Activated gamma-delta T cell treated with anti-CD3 and anti-CD28 coated beads, Interleukin-2, amount 50 U/mL, for 16 hours (primary cell): ENCODE data around the gene BEAN1.

Experiments
- DNase-seq: peaks from one replicate; pipeline ENCODE4 v3.0.0-alpha.2; 2020; ENCODE audit warnings: low read depth

BEAN1 gene

GRCh38 chr16:66427036-66427860 is at the start of gene BEAN1:
Gene BEAN1 (plus strand): TSS chr16:66427295. CDS start chr16:66437677, 10,382 bp downstream.
- no peak for DNase-seq

DNA sequence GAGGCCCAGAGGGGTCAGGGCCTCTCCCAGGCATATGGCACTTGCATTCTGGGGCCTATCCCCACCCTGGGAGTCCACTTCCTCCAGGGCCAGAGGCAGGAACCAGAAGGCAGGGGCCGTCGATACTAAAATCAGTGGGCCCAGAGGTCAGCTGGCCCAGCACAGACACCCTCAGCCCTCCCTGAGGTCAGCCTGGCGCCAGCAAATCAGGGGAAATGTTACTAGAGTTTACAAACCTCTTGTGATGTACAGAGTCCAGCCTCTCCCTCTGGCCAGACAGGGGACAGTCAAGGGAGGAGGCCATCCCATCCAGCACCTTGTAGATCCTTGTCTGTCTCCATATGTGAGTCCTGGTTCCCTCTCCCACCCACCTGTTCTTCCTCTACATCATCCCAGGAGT is 49.8 kb upstream of the BEAN1 start:
- no peak for DNase-seq

DNA sequence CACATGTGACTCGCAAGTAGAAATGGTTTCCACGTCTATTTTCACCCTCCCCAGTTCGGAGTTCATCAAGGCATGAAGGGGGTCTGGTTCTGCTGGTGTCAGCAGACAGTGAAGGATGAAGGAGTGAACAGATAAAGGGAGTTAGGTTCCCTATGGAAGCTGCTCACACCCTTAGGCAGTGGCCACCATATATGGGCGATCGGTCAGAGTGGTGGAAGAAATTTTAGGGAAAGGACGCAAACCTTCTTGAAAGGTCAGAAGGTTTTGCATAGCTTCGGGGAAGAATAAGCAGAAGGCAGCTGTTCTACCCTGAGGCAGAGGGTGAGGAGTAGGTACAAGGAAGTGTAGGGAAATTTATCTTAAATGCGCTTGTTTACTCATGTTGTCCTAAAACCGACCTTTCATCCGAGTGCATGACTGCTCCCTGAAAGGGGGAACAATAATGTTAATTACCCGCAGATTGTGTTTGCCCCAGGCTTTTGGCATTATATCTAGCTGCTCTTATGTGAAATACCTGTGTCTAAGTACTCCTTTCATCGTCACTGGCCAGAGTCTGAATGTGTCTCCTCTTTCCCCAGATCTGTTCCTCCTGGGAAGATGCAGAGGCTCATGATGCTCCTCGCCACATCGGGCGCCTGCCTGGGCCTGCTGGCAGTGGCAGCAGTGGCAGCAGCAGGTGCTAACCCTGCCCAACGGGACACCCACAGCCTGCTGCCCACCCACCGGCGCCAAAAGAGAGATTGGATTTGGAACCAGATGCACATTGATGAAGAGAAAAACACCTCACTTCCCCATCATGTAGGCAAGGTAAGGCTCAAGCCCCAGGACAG is 48.1 kb upstream of the BEAN1 start:
- no peak for DNase-seq

- no peak for DNase-seq
Observed at GRCh38 chr16:66379571-66379941, 47.5 kb upstream of the BEAN1 start.

DNA sequence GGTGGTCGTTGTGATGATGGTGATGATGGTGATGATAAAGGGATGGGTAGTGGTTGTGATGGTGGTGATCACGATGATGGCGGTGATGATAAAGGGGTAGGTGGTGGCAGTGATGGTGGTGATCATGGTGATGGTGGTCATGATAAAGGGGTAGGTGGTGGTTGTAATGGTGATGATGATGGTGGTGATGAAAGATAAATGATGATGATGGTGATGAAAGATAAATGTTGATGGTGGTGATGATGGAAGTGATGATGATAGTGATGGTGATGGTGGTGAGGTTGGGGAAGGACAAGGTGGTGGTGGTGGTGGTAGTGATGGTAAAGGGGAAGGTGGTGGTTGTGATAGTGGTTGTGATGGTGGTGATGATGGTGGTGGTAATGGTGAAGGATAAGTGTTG is 46.7 kb upstream of the BEAN1 start:
- DNase-seq: no peak

DNA sequence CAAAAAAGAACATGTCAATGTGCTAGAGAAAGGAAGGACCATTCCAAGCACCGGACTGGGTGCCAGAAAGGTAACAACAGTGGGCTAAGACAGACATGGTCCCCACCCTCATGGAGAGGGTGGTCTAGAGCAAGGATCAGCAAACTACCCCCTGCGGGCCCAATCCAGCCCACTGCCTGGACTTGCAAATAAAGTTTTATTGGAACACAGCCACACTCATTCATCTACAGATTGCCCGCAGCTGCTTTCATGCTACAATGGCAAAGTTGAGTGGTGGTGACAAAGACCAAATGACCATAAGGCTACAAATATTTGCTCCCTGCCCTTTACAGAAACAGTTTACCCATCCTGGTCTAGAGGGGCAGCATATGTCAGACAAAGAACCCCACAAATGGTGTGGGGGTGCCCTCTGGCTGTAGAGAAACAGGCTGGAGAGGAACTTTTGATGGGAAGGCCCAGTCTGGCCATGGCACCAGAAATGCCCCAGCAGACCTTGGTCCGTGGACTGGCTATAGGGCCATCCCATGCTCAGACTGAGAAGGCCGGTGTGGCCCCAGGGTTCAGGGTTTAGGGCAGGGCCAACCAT is 45.4 kb upstream of the BEAN1 start:
- DNase-seq: no peak

DNA sequence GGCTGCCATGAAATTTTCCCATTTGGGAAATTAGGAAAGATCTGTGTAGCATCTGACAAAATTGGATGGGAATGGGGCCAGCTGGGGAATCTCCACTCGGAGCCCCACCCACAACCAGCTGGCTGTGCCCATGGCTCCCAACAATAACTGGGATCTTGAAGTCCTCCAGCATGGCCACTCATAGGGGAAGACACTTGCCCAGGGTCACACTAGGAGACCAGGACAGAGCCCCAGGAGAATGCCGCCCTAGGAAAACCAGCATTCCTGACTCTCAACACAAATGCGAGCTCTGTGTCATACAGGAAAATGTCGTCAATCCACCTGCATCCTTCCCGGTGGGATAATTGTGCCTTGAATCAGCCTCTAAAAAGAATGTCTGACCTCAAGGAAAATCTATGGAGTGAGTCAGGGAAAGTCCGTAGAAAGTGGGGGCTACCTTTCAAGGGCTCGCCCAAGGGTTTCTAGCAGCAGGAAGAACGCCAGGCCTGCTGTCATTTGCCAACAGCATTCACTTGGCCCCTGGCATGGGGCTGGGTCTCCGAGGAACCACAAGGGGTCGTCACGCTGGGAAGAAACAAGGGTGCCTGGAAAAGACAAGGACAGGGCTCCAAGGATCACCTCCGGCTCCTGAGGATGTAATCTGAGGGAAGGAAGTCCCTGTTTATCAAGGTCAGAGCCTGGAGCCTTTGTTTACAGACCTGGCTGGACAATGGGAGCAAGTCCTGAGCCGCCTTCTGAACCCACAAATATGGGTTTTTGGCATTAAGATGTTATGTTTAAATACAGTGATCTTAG is 44.7 kb upstream of the BEAN1 start:
- no peak for DNase-seq

GRCh38 chr16:66382966-66383299 is 44.2 kb upstream of the BEAN1 start:
- no peak for DNase-seq

- no peak for DNase-seq
Observed at GRCh38 chr16:66383551-66383950, 43.5 kb upstream of the BEAN1 start.

GRCh38 chr16:66385415-66385814 is 41.7 kb upstream of the BEAN1 start:
- no peak for DNase-seq

DNA sequence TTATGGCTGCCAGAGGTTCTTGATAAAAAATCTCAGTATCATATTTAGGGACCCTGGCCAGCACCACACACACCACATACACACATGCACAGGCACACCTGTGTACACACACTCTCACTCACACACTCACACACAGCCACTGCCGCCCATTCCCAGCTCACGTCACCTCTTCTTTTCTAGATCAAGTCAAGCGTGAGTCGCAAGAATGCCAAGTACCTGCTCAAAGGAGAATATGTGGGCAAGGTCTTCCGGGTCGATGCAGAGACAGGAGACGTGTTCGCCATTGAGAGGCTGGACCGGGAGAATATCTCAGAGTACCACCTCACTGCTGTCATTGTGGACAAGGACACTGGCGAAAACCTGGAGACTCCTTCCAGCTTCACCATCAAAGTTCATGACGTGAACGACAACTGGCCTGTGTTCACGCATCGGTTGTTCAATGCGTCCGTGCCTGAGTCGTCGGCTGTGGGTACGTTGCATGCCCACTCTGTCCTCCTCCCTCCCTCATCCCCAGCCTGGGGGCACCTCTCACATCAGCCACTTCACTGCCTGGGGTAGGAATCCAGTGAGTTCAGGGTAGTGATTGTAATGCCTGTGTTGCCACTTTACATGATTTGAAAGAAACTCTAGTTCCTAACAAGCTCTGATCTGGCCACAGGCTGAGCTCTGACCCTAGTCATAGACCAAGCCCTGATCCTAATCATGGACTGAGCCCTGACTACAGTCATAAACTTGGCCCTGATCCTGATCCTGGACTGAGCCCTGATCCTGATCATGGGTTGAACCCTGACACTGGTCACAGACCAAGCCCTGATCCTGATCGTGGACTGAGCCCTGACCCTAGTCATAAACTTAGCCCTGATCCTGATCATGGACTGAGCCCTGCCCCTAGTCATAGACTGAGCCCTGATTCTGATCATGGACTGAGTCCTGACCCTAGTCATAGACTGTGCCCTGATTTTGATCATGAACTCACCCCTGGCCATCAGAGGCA is 40.2 kb upstream of the BEAN1 start:
- no peak for DNase-seq

GRCh38 chr16:66387817-66388332 is 39.2 kb upstream of the BEAN1 start:
- no peak for DNase-seq

DNA sequence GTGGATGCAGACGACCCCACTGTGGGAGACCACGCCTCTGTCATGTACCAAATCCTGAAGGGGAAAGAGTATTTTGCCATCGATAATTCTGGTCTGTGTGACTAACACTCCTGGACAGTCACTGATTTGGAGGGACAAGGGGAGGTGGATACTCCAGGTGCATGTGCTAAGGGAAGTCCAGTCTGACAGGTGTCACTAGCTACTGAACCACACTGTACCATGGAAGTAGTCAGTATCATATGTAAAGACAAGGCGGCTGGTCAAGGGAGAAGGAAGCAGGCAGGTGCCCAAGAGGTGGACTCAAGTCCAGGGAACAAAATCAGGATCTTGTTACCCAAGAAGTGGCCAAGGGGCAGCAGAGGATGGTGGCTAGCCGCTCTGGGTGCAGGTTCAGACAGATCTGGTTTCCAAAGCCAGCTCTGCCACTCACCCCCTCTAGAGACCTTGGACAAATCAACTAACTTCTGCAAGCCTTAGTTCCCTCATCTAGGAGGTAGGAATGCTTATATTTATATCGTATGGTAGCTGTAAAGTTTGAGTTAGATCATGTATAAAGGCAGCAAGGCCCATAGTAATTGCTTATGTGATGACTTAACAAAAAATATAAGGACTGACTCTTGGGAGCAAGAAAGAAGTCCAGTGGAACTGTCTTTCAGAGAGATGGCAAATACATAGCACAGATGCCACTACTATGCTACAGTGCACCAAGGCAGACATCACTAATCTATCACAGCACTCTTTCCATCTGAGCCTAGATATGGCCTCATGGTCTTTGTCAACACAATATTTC is 38.5 kb upstream of the BEAN1 start:
- no peak for DNase-seq

DNA sequence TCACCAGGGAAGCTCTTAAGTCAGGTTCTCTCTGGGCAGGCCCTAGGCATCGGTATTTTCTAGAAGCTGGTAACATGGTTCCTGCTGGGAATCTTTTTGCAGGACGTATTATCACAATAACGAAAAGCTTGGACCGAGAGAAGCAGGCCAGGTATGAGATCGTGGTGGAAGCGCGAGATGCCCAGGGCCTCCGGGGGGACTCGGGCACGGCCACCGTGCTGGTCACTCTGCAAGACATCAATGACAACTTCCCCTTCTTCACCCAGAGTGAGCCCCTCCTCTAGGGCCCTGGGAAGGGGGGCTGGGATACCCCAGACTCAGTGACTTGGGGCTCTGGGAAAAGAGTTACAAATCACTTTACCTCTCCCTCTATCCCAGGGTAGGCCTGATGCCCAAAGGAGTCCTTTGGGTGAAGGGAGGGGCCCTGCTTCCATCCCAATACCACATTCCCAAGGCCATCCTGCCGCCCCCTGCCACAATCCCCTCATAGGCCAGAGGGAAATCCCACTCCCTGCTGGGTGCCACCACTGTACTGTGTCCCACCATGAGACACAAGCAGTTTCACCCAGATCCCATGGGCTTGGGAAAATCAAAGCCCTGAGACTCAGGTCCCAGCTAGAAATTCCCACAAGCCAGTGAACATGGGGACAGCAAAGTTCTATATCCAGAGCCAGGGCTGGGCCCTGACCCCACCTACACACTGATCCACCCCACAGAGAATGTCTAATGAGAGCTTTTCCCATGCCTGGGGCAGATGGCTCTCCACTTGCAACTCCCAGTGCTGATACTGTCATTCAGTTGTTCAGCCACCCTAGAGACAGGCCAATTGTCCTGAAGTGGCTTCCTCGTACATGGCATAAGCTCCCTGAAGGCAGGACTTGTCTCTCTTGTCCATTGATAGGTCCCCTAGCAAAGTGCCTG is 37.6 kb upstream of the BEAN1 start:
- DNase-seq: no peak

DNA sequence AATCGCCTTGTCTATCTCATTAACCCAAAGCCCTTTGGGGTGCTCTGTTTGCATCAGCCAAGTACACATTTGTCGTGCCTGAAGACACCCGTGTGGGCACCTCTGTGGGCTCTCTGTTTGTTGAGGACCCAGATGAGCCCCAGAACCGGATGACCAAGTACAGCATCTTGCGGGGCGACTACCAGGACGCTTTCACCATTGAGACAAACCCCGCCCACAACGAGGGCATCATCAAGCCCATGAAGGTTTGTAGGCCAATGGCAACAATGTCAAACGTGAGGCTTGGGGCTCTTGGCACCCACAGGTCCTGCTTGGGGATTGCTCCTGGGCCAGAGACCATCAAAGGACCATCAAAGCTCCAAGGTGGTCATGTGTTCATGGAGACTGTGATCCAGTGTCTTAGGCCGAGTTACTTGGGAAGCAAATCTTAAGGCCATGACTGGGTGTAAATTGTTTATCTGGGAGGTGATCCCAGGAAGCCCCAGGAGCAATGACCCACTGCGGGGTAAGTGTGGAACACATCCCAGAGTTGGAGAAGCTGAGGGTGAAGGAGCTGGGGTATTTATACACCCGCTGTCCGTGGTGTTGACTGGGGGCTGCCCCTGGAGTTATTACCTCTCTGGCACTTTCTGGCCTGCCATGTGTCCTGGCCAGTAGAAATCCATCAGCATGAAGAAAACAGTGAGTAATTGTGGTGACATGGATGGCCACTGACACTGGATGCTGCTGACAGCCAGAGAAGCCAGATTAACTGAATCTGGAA is 36.6 kb upstream of the BEAN1 start:
- DNase-seq: no peak

GRCh38 chr16:66391726-66392670 is 35.1 kb upstream of the BEAN1 start:
- no peak for DNase-seq
